Central memory CD4-positive, alpha-beta T cell (primary cell): ENCODE data around the gene SCP2D1.

Experiments used
- DNase-seq: peaks from one replicate; pipeline ENCODE4 v3.0.0; 2022

Gene SCP2D1

GRCh38 chr20:18815194-18815942, 1.8 kb downstream of the SCP2D1 start:
- no peak for DNase-seq

DNA sequence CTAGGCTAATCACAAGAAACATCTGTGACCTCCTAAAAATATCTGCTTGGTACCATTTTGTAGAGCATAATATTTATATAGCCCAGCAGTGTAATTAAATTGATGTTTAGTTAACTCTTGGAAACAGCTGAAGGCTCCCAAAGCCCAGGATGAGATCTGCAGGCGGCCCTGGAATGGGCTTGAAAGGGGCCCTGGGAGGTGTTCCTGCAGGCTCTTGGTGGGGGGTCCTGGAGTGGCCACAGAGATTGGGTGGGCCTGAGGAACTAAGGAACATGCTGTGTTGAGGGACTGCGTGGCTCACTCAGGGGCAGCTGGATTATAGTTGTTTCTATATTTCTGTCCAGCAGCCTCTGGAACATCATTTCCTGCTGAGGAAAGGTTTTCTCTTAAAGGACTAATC, 9.2 kb downstream of the SCP2D1 start:
- DNase-seq = no peak

DNA sequence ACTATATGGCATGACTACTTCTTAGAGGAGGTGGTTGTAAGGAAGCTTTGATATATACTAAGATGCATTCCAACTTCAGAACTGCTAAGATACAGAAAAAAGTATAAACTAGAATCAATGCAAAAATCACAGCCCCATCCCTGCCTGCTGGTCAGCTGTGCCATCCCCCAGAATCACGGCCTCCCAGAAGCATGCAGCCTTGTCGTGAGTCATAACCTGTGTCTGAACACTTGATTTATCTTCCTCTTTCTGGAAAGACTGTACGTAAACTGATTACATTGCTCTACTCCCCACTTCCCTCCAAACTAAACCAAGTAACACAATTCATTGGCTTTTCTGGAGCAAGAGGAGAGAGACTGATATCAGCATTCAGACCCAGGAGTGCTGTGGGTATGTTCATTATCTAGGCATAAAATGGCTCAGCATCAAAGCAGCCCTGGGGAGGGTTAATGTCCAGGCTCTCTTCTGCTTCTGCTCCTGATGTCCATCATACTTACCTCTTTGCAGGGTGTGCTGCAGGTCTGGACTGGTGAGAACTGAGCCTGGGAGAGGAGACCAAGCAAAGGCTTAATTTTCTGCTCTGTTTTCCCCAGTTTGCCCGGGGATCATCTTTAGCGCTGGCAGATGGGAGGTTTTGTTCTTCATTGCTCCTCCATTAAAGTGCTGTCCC, 18.4 kb downstream of the SCP2D1 start:
- no peak for DNase-seq

DNA sequence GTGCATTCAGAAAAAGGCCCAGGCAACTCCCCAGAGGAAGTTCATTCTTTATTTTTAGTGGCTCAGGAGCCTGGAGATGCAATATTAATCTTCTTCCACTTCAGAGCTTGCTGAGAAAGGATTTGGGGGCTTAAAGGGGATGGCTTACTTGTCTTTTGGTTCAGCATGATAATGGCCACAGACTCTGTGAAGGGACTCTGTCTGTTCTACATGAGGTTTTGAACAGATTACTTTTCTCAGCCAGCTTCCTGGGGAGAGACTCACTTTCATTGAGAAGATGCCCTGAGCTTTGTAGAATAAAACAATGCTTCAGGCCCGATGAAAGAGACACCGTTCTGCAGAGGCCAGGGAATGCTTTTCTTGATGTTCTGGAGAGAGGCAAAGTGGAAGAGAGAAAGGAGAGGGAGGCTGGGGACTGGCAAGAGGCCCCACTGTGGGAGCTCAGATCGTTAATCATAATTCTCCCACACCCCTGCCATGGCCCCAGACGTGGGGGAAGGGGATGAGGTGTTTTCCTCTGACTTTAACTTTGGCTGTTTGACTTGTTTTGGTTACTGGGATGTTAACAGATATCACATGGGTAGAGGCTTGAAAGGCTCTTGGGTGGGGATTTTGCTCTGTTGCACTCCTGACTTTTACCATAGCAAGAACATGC, 19.1 kb downstream of the SCP2D1 start:
- no peak for DNase-seq

DNA sequence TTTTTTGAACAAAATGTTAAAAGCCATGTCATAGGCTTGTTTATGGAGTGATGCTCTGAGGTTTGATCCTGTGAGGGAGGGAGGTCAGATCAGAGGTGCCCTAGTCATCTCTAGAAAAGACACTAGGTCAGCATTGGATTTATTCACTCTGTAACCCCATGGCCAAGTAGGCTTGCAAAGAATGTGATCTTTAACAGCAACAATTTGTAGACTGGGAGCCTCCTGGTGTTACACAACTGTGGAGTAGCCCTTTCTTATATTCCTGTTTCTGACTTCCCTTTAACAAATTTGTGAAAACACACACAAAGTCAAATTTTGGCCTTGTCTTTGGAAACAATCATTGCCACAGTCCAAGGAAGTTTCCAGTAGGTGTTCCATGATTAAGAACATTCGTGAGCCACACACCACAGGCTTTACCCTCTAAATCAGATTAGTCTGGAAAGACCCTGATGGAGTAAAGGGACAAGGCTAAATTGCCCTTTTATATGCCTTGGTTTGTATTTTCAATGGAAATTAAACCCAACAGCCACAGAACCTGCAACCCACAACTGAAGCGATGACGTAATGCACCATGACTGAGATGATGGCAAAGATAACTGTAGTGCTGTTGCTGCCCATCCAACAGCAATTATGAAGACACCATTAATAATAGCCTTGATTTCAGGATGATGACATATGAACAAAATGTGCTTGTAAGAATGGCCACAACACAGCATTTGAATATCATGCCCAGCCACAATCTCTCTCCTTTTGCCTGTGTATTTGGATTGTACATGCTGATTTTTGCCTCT, 22.1 kb downstream of the SCP2D1 start:
- DNase-seq = no peak

- no peak for DNase-seq
These were observed 24.1 kb downstream of the SCP2D1 start for GRCh38 chr20:18837718-18838117.

- DNase-seq = no peak
These were observed 26.1 kb downstream of the SCP2D1 start for GRCh38 chr20:18839507-18840247.

- no peak for DNase-seq
These were observed 26.7 kb downstream of the SCP2D1 start for GRCh38 chr20:18840248-18840645.

DNA sequence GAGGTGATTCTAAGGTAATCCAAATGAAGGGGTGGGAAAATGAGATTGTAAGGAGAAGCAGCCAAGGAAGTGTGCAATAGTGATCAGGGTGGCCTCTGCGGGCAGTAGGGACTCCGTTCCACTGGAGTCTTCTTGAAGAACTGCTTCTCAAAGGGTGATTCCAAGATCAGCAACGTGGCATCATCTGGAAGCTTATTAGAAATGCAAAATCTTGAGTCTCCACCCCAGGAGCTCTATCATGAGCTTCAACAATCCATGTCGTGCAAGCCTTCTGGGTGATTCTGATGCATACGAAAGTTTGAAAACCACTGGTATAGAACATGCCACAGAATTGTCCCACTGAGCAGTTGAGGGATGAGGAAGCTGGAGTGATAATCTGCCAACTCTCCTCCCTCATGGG, 31.4 kb downstream of the SCP2D1 start:
- no peak for DNase-seq

DNA sequence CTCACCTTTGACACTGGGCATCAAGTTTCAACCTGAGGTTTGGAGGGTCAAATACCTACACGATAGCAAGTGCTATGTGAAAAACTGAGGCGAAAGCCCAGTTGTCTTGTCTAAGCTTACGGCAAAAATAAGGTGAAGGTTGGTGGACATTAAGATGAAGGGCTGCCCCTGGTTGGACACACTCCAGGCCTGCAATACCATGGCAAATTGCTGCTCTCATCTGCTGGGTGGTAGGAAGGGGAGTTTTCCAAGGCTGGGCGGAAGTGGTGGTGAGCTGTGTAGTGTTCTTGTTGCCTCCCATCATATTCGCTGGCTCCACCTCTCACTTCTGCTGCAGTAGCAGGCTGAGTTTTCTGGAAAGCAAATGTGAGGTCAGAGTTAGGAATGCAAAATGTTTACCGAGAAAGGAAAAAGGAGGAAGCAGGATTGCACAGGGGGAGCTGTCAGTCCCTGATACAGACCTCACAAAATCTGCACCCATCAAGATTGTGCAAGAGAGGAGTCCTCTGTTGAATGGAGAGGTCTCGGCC, 33.7 kb downstream of the SCP2D1 start:
- DNase-seq = no peak

- no peak for DNase-seq
These were observed 35.5 kb downstream of the SCP2D1 start for GRCh38 chr20:18849131-18849530.

GRCh38 chr20:18851629-18852028, 38.0 kb downstream of the SCP2D1 start:
- DNase-seq = no peak

GRCh38 chr20:18852318-18852717, 38.7 kb downstream of the SCP2D1 start:
- no peak for DNase-seq

- DNase-seq = no peak
These were observed 39.6 kb downstream of the SCP2D1 start for GRCh38 chr20:18853216-18853615.

DNA sequence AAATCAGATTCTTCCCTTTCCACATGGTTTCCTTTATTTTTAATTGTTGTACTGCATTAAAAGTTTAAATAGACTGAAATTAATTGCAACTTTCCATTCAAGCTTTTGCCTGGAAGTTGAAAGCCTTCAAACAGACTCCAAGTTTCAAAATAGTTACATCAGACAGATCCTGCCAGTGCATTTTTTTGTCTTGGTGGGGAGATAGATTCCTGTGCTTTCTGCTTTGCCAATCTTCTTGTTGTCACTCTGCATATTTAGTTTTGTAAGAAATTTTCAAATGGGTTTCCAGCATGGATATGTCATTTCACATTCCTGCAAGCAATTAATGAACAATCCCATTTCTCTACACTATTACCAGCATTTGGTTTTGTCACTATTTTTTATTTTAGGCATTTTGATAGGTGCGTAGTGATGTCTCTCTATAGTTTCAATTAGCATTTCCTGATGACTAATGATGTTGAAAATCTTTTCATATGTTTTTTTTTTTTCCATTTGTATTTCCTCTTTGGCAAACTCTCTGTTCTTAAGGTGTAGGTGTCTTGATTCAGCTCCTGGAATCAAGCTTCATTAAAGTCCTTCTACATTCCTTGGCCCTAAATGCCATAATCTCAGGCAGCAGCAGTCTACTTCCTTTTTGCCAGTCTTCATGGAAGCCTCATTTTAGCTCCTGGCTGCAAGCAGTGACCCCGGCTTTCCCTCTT, 40.5 kb downstream of the SCP2D1 start:
- DNase-seq = no peak

DNA sequence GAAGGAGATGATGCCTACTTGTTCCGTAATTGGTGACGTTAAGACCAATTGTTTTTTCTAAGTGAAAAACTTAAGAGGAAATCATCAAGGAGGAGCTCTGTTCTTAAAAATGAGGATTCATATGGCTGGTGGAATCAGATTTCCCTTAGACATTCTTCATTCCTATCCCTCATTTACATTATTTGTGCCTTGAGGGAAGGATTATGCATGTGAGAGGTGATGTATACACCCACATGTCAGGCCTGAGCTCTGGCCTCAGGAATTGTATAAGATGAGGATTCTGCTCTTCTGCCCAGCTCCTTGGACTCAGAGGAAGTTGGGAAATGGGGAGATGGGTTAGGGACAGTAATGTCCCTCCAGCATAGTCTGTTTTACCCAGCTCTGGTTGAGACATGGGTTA, 42.3 kb downstream of the SCP2D1 start:
- DNase-seq = no peak

GRCh38 chr20:18856873-18857272, 43.3 kb downstream of the SCP2D1 start:
- no peak for DNase-seq

GRCh38 chr20:18857640-18858039, 44.1 kb downstream of the SCP2D1 start:
- no peak for DNase-seq

DNA sequence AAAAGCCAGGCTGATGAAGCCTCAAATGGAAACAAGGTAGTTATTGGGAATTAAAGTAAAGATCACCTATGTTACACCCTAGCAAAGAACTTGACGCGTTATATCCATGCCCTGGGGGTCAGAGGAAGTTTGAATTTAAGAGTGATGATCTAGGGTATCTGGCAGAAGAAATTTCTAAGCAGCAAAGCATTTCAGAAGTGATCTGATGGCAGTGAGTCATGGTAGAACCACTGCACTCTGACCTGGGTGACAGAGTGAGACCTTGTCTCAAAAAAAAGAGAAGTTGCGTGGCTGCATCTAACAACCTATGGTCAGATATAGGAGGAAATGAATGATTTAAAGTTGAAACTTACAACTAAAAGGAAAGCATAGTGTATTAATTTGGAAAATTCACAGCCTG, 45.2 kb downstream of the SCP2D1 start:
- no peak for DNase-seq
